MM.1S (cell line): Measurements from ENCODE around the gene CAPN15.

Source experiments
- EZH2 ChIP-seq: fragments of 300-600 bp; sonication (generic); optimal IDR thresholded peaks from 2 replicates; pipeline ENCODE3; 2017; ENCODE audit warnings: low read depth, mild to moderate bottlenecking, antibody characterized with exemption, low read length, mixed read lengths
- TF ChIP-seq, protein P1 (sequence below): fragments of 300-600 bp; sonication (generic); IDR thresholded peaks from 2 replicates; pipeline ENCODE4 v1.5.1; 2016; ENCODE audit warnings: antibody characterized with exemption, low read length, mixed read lengths

- TF ChIP-seq, protein P1, sequence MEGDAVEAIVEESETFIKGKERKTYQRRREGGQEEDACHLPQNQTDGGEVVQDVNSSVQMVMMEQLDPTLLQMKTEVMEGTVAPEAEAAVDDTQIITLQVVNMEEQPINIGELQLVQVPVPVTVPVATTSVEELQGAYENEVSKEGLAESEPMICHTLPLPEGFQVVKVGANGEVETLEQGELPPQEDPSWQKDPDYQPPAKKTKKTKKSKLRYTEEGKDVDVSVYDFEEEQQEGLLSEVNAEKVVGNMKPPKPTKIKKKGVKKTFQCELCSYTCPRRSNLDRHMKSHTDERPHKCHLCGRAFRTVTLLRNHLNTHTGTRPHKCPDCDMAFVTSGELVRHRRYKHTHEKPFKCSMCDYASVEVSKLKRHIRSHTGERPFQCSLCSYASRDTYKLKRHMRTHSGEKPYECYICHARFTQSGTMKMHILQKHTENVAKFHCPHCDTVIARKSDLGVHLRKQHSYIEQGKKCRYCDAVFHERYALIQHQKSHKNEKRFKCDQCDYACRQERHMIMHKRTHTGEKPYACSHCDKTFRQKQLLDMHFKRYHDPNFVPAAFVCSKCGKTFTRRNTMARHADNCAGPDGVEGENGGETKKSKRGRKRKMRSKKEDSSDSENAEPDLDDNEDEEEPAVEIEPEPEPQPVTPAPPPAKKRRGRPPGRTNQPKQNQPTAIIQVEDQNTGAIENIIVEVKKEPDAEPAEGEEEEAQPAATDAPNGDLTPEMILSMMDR: no peak
- no peak for TF ChIP-seq EZH2
These were observed 1.1 kb upstream of the CAPN15 start for GRCh38 chr16:526181-527014.
